ENCODE measurements around the gene TOMM70. TPM values are rescaled to one million over a fixed set of nuclear protein-coding genes. Genes with fewer than 3 reads are reported as not detected.

Gene TOMM70
- total and polyA plus RNA-seq, 10 of the 15 experiments (the other 5 are each of a cell fraction or from before 2014, with no cell fraction given), result 12.7 to 64.1 (median 41.3) TPM

- TF ChIP-seq PBX3 (IDR thresholded peaks at IDR 0.05; ENCODE audit: insufficient replicate concordance, low read depth, low read length) (peak; percentile 37), RELB (IDR thresholded peaks at IDR 0.05; ENCODE audit: low read depth) (no peak), HDGF (IDR thresholded peaks at IDR 0.05) (no peak), BHLHE40 (IDR thresholded peaks at IDR 0.05; ENCODE audit: borderline replicate concordance in 1 of 2, low read depth in 2 of 2, low read length in 1 of 2) (no peak), MXI1 (IDR thresholded peaks at IDR 0.05; ENCODE audit: low read depth, low read length) (peak; percentile 55; the same call in 1 of the 2 replicates), PKNOX1 (IDR thresholded peaks at IDR 0.05) (peak; percentile 88), POLR2AphosphoS5 (IDR thresholded peaks at IDR 0.05; ENCODE audit: low read length) (no peak), SRF (IDR thresholded peaks at IDR 0.05; ENCODE audit: low read depth in 2 of 2, low read length in 2 of 2) (no peak), RAD51 (IDR thresholded peaks at IDR 0.05) (no peak), HDAC2 (IDR thresholded peaks at IDR 0.05) (no peak), IKZF1 (conservative IDR thresholded peaks at IDR 0.05) (no peak), CREM (IDR thresholded peaks at IDR 0.05; ENCODE audit: low read depth) (no peak), SUPT20H (IDR thresholded peaks at IDR 0.05; ENCODE audit: borderline replicate concordance, control insufficient read depth, low read depth, low read length) (no peak), ZNF622 (IDR thresholded peaks at IDR 0.05) (no peak), CBFB (IDR thresholded peaks at IDR 0.05; ENCODE audit: low read depth) (no peak), HDAC6 (IDR thresholded peaks at IDR 0.05; ENCODE audit: unreplicated experiment) (no peak), EGR1 (IDR thresholded peaks at IDR 0.05; ENCODE audit: borderline replicate concordance in 1 of 2, low read depth in 2 of 2, low read length in 2 of 2) (no peak), NR2F1 (conservative IDR thresholded peaks at IDR 0.05) (no peak), ZBED1 (IDR thresholded peaks at IDR 0.05; ENCODE audit: borderline replicate concordance) (no peak), NRF1 (conservative IDR thresholded peaks at IDR 0.05; ENCODE audit: low read depth, low read length) (no peak), TCF7 (IDR thresholded peaks at IDR 0.05; ENCODE audit: borderline replicate concordance) (no peak), EED (IDR thresholded peaks at IDR 0.05; ENCODE audit: low read depth) (no peak), HCFC1 (IDR thresholded peaks at IDR 0.05; ENCODE audit: low read length) (no peak), RUNX3 (IDR thresholded peaks at IDR 0.05; ENCODE audit: low read length) (no peak), LARP7 (IDR thresholded peaks at IDR 0.05) (no peak), KDM1A (IDR thresholded peaks at IDR 0.05; ENCODE audit: borderline replicate concordance) (no peak)
Measured at GRCh38 chr3:100335434-100335833, 65.5 kb downstream of the TOMM70 start (continued).
